HG03575 (cell line): Measurements from ENCODE around the gene TIMM44.
"Not testable (repeated sequence)": the region's sequence is repeated elsewhere in the genome, so short reads cannot be mapped to it uniquely, and the experiment has no call there.

Experiments used
- ATAC-seq: cut with Tn5 transposase; IDR thresholded peaks from one replicate; pipeline ENCODE4 v1.9.1; 2021; ENCODE audit not compliant: unreplicated experiment, insufficient number of reproducible peaks, low FRiP score; ENCODE audit errors: extremely low read depth

TIMM44 gene

DNA sequence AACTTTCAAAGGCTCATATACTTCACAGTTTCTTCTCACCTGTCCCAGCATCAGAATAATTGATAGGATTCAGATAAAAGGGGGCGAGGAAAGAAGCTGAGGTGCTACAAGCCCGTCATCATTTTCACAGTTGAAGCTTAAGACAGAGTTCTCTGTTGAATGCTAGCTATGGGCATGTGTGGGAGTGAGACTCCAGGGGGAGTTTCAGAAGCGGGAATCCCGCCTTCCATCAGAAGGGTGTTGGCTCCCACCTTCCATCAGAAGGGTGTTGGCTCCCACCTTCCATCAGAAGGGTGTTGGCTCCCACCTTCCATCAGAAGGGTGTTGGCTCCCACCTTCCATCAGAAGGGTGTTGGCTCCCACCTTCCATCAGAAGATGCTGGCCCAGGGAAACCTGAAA is 17.6 kb upstream of the TIMM44 start:
- not testable (repeated sequence) for ATAC-seq

GRCh38 chr19:7959211-7959610 is 15.7 kb upstream of the TIMM44 start:
- ATAC-seq, result no peak

GRCh38 chr19:7955696-7956095 is 12.2 kb upstream of the TIMM44 start:
- no peak for ATAC-seq

- ATAC-seq, result no peak
Observed at GRCh38 chr19:7953576-7953975, 10.1 kb upstream of the TIMM44 start.

DNA sequence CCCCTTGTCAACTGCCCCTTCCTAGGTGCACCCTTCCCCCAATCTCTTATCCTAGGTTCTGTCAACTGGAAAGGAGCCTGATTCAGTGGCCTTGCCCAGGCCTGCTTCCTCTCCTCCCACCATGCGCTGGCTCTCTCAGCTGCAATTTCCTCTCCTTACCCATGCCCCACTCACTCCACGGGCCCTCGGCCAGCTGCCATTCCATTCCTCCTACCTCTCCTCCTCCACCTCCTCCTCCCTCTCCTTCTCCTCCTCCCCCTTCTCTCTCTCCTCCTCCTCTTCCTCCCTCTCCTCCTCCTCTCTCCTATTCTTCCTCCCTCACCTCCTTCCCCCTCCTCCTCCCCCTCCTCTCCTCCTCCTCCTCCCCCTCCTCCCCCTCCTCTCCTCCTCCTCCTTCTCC is 9.6 kb upstream of the TIMM44 start:
- no peak for ATAC-seq

DNA sequence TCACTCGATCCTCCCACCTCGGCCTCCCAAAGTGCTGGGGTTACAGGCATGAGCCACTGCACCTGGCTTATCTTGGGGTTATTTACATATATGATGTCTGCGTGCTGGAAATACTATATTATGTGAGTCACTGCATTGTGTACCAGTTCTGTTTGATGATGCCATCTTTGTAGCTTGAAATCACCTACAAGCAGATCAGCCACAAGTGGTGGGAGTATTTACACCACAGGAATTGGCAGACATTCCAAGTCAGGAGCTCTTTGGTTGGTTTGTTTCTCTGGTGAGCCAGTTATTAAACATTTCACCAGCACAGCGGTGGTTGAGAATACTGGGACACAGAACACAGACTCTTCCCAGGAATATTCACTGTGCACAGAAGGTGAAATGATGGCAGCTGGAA is 4.5 kb upstream of the TIMM44 start:
- ATAC-seq, result no peak

GRCh38 chr19:7944177-7944761 is 803 bp upstream of the TIMM44 start:
- peak; percentile 9 for ATAC-seq

GRCh38 chr19:7942981-7943443 is 454 bp downstream of the TIMM44 start:
- ATAC-seq, result no peak

DNA sequence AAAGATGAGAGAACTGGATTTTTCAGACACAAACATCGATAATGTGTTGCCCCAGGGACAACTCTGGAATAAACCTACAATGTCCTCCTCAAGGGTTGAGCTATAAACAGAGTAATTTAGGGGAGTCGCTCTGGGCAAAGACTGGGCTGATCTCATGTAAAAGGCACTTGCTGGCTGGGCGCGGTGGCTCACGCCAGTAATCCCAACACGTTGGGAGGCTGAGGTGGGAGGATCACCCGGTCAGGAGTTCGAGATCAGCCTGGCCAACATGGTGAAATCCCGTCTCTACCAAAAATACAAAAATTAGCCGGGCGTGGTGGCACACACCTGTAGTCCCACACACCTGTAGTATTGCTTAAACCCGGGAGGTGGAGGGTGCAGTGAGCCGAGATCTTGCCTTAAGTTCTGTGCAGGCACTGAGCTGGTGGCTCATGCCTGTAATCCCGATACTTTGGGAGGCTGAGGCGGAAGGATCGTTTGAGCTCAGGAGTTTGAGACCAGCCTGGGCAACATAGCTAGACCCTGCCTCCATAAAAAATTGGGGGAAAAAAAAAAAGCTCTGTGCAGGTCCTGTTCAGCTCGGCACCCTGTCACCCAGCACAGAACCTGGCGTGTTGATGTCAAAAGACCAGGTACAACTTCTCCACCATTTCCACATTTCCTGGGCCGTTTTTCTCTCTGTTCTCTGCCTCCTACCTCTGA is 1.4 kb downstream of the TIMM44 start:
- no peak for ATAC-seq

DNA sequence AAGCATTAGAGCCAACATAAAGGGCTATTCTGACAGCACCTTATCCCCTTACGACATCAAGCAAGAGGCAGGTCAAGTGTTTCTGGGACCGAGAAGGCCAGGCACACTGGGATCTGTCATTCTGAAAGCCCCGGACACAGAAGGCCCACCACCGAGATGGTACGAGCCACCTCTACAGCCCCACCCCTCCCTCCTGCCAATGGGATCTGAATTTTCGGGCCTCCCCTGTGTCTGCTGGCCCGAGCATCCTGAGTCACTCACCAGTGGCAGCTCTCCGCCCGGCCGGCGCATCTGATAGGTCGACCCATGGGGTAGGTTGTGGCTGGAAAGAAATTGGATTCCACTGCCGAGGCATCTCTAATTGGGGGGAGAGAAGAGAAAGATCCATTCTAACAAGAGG is 2.6 kb downstream of the TIMM44 start:
- no peak for ATAC-seq

DNA sequence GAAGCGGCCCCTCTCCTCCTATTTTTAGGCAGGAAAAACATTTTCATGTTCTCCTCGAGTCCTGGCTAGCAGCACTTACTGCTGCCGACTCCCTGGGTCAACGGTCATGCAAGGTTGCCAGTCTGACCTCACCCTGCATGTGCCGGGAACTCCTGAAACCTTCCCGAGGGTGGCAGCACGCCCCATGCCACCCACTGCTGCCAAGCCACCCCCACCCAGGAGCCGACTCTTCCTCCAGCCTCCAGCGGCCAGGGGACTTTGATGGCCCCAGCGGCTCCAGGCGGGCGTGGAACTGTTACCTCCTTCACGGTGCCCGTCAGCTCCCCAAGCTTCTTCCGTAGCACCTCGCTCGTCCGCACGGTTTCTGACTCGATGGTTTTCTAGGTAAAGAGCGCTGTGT is 8.7 kb downstream of the TIMM44 start:
- no peak for ATAC-seq

GRCh38 chr19:7933828-7934725 is 9.4 kb downstream of the TIMM44 start:
- ATAC-seq, result no peak

- ATAC-seq, result no peak
Observed at GRCh38 chr19:7933411-7933810, 10.1 kb downstream of the TIMM44 start.

DNA sequence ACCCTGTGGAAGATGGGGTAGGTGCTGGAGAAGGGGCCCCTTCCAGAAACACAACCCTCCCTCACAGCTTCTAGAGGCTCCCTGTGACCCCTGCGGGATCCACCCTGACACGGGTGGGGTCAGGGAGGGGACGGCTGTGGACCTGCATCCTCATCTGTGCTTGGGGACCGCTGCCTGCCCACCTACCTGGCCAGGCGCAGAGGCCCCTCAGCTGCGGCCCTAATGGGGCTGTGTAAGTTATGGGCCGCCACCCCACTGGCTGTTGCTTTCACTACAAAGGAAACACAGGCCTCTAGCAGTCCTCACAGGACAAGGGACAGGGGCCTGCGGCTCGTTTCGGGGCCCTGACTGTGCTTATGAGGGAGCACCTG is 10.6 kb downstream of the TIMM44 start:
- ATAC-seq, result no peak

GRCh38 chr19:7932276-7932929 is 11.1 kb downstream of the TIMM44 start:
- ATAC-seq, result no peak

DNA sequence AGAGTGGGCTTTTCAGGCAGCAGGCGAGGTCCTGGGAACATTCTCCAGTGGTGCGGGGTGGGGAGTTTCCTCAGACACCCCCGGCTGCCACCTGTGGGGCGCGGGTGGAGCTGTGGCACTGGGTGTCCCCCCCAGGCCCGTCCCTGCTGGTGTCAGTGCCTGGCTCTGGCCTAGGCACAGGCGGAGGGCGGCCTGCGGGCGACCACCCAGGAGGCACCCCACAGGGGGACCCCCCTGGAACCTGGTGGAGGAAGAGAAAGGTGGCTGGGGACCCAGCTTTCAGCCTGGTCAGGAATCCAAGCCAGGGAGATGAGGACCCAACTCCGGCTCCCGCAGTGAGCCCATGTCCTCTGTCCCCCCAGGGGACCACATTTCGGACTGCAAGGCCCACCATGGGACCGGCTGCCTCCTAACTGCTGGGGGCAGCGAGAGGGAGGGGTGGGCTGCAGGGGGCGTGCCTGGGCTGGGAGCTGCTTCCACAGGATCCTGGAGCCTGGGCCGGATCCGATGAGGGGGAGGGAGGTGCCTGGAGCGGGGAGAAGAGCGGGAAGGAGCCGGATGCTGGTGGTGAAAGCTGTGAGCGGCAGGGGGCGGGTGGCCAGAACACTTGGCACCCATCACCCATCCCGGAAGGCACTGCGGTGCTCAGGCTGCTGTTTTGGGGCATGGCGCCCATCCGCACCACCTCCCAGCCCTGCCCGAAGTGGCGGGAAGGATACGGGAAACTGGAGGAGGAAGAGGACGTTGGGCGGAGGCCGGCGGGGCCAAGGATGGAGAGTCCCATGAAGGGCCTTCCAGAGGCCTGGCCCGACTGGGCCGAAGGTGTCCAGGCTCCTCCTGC is 12.0 kb downstream of the TIMM44 start:
- ATAC-seq, result no peak

DNA sequence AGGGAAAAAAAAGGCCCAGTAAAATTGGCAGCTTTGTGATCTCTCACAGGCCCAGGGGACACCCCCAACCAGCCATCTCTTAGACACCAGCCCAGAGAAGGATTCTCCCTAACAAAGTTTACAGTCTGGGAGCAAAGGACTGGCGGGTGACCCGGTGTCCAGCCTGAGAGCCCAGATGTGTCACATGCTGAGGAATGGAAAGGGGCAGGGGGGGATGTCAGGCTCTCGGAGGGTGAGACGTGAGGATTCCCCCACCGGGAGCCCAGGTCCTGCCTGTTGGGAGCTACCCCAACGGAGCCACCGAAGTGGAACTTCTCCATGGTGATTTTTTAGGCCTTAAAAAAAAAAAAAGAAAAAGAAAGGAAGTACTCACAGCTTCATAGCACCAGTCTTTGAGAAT is 12.7 kb downstream of the TIMM44 start:
- no peak for ATAC-seq

DNA sequence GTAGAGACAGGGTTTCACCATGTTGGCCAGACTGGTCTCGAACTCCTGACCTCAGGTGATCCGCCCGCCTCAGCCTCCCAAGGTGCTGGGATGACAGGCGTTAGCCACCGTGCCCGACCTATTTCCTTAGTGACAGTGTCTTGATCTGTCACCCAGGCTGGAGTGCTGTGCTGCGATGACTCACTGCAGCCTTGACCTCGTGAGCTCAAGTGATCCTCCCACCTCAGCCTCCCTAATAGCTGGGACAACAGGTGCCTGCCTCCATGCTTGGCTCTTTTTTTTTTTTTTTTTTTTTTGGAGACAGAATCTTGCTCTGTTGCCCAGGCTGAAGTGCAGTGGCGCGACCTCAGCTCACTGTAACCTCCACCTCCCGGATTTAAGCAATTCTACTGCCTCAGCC is 13.4 kb downstream of the TIMM44 start:
- not testable (repeated sequence) for ATAC-seq
